Camera-type eye (tissue), 1 donor: Measurements from ENCODE around the gene ZFP62. TPM values are rescaled to one million over a fixed set of nuclear protein-coding genes. Genes with fewer than 3 reads are reported as not detected.

Experiments used
- total RNA-seq: library from RNA; depleted of rRNA; stranded (reverse); fragments of >200 nt; gene quantifications from one replicate; pipeline ENCODE4 v1.2.3, GENCODE V29; 2014

Gene ZFP62
- 65.9 TPM for total RNA-seq

DNA sequence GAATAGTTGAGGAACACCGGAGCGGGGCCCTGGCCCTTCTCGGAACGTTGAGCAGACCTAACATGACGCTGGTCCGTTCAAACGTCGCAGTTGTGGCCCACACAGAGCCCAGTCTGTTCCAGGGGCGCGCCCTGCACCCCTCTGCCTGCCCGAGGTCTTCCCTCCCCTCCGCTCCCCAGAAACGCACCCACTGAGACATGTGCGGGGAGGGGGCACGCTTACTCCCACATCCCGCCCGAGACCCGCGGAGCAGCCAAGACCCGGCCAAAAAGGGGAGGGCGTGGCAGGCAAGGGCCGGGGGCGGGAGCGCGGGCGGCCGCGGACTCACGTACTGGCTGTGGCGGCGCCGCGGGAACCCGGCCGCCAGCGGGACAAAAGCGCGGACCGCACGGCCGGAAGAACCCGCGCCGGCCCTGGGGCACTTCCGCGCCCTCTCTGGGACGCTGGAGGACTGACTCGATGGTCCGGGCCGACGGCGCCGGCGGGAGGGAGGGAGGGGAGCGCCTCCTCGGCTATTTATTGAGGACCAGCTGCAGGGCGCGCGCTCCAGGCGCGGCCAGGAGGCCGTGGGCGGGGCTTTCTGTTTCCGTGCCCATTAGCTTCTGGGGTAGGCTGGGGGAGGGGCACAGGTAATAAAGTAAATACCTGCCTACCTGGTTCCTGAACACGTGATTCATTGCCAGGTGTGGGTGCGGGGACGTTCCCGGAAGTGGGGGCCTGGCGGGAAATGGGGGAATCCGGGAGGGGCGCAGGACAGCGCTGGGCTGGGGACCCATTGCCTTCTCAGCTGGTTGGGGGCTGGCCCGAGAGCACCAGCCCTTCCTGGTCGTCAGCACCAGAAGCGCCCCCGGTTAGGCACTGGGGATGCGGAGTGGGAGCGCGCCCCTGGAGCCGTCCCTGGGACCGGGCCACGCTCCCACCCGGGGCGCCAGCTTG lies at the start of gene ZFP62:
TSS of gene ZFP62 (minus strand) at position 390 of the 936 bp plus-strand sequence. CDS start at position 333, 57 bp downstream.

GRCh38 chr5:180898621-180899246 lies 37.7 kb upstream of the ZFP62 start, which contains the start of gene BTNL8:
BTNL8 (plus strand) TSS chr5:180899159; CDS start chr5:180899311, 152 bp downstream.

DNA sequence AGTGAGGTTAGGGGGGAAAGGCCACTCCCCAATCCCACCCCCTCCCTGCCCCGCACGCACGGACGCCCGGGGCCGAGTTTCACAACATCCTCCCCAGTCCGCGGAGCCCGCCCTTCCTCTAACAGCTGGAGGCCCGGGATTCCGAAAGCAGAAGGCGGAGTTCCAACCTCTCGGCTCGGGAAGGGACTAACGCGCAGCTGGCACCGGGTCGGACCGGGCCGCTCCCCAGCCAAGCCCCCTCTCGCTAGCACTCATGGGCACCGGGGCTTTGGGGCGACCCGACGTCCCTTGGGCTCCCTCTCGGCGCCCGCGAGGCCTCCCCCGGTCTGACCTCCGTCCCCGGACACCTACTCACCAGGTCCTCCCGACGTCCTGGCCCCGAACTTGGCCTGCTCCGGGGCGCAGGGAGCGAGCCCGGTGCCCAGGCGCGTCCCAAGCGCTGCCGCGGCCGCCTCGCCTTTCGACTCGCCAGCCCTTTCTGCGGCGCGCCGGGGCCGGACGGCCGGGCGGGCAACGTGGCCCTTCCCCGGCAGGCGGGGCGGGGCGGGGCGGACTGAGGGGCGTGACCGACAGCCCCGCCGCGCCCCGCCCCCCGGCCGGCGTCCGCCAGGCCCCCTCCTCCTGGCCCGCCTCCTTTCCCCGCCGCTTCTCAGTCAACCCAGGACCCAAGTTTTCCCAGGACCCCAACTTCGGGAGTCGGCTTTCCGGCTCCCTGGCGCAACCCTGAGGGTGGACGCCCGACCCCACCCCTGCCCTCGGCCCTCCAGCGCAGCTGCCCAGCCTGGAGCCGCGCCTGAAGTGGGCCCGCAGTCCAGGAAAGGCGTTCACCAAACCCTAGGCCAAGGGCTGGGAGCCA lies 58.5 kb downstream of the ZFP62 start, which contains the start of gene MGAT1:
TSS of gene MGAT1 (minus strand) at position 482 of the 856 bp plus-strand sequence. CDS start 9,835 bp downstream, outside the sequence.

Other genes with a start within 250 kb of the ZFP62 start
- gene FLT4, start 211.7 kb downstream of the ZFP62 start, total RNA-seq: 15.1 TPM
- not detected for gene OR2Y1, start 121.2 kb downstream of the ZFP62 start, total RNA-seq
- 105 TPM for gene MGAT1, start 58.5 kb downstream of the ZFP62 start, total RNA-seq
- gene BTNL8, start 37.9 kb upstream of the ZFP62 start, total RNA-seq: not detected
- gene BTNL3, start 127.6 kb upstream of the ZFP62 start, total RNA-seq: not detected
- gene BTNL9, start 179.0 kb upstream of the ZFP62 start, total RNA-seq: 4.7 TPM